OCI-LY7 (cell line): Measurements from ENCODE around the gene ACTN2. TPM values are rescaled to one million over a fixed set of nuclear protein-coding genes. Genes with fewer than 3 reads are reported as not detected.

ENCODE experiments used
- BruUV-seq: library from RNA; stranded (reverse); fragments of 400-500 nt; replicated peaks from 2 replicates; lab custom pipeline; 2021; lab: Mats Ljungman, UMichigan
- CTCF ChIA-PET: fragments of 300-600 bp; sonication (Branson Sonifier 250); formaldehyde crosslinking; loops from one replicate; lab custom pipeline; 2022; ENCODE audit warnings: antibody characterized with exemption; ENCODE audit not compliant: unreplicated experiment; lab: Charles Lee
- POLR2A ChIA-PET: fragments of 300-600 bp; sonication (Branson Sonifier 250); formaldehyde crosslinking; loops from one replicate; lab custom pipeline; 2022; ENCODE audit warnings: antibody characterized with exemption; lab: Charles Lee
- DNase-seq: peaks from one replicate; pipeline ENCODE4 v3.0.0-alpha.2; 2015; ENCODE audit warnings: low spot score
- H2AFZ ChIP-seq: fragments of 200-600 bp; sonication (generic), shearing (Covaris generic); 2 replicates; pipeline ENCODE4 v1.6.1; 2014; ENCODE audit warnings: mild to moderate bottlenecking, antibody characterized with exemption, low read length, moderate library complexity
- H3K27ac ChIP-seq: fragments of 200-600 bp; sonication (generic); 2 replicates; pipeline ENCODE4 v1.5.1; 2014; ENCODE audit warnings: mixed run types, low read depth, mild to moderate bottlenecking, moderate library complexity, low read length, inconsistent platforms; ENCODE audit not compliant: poor library complexity, severe bottlenecking
- H3K36me3 ChIP-seq: fragments of 200-600 bp; sonication (generic); 2 replicates; pipeline ENCODE4 v1.6.1; 2014; ENCODE audit warnings: mild to moderate bottlenecking, antibody characterized with exemption, low read length, moderate library complexity, mixed read lengths; ENCODE audit not compliant: insufficient read depth
- H3K4me1 ChIP-seq: fragments of 200-600 bp; sonication (generic); 2 replicates; pipeline ENCODE4 v1.5.1; 2014; ENCODE audit warnings: mild to moderate bottlenecking, low read length; ENCODE audit not compliant: insufficient read depth, poor library complexity, severe bottlenecking
- H3K4me2 ChIP-seq: fragments of 200-600 bp; sonication (generic); 2 replicates; pipeline ENCODE4 v1.6.1; 2014; ENCODE audit warnings: mild to moderate bottlenecking, low read length
- H3K4me3 ChIP-seq: fragments of 200-600 bp; sonication (generic); 2 replicates; pipeline ENCODE4 v1.5.1; 2014; ENCODE audit warnings: mild to moderate bottlenecking, low read depth, low read length; ENCODE audit not compliant: poor library complexity, severe bottlenecking
- H3K79me2 ChIP-seq: fragments of 200-600 bp; sonication (generic); 2 replicates; pipeline ENCODE4 v1.6.1; 2016; ENCODE audit warnings: low read depth, mild to moderate bottlenecking, low read length, moderate library complexity, mixed read lengths; ENCODE audit not compliant: insufficient read depth
- H3K9me2 ChIP-seq: fragments of 200-600 bp; sonication (generic); 2 replicates; pipeline ENCODE4 v1.6.1; 2016; ENCODE audit warnings: mild to moderate bottlenecking, low read length, mixed read lengths; ENCODE audit not compliant: insufficient read depth
- H3K9me3 ChIP-seq: fragments of 200-600 bp; sonication (generic); 2 replicates; pipeline ENCODE4 v1.6.1; 2014; ENCODE audit warnings: mild to moderate bottlenecking, mixed run types, low read length, mixed read lengths
- H4K20me1 ChIP-seq: fragments of 200-600 bp; sonication (generic); 2 replicates; pipeline ENCODE4 v1.6.1; 2014; ENCODE audit warnings: mild to moderate bottlenecking, antibody characterized with exemption, low read length, moderate library complexity, mixed read lengths; ENCODE audit not compliant: insufficient read depth
- EZH2phosphoT487 ChIP-seq: fragments of 200-600 bp; sonication (generic); IDR thresholded peaks from 2 replicates; pipeline ENCODE4 v1.6.1; 2018; ENCODE audit warnings: low read depth, borderline replicate concordance, mild to moderate bottlenecking, mixed run types, antibody characterized with exemption, low read length, moderate library complexity, mixed read lengths
- intact Hi-C: fragments of 100-400 bp; cut with micrococcal nuclease; formaldehyde crosslinking; loops from one replicate; pipeline ENCODE4 v1.10.0; 2022; ENCODE audit not compliant: unreplicated experiment
- total RNA-seq, 2 experiments: library from RNA; depleted of rRNA in 1 of 2; stranded (reverse); fragments of >200 nt in 1 of 2; shearing (Covaris generic) in 1 of 2; gene quantifications; 2 replicates each; pipeline ENCODE4 v1.2.3, GENCODE V29; 2014 to 2022
- TF ChIP-seq, protein P1 (sequence below): fragments of 200-600 bp; sonication (generic); conservative IDR thresholded peaks from 2 replicates; pipeline ENCODE4 v1.5.1; 2014; ENCODE audit warnings: mild to moderate bottlenecking, antibody characterized with exemption, low read length, moderate library complexity, mixed read lengths

The ACTN2 gene
- total RNA-seq, 2 experiments from 2014 or later, result not detected

DNA sequence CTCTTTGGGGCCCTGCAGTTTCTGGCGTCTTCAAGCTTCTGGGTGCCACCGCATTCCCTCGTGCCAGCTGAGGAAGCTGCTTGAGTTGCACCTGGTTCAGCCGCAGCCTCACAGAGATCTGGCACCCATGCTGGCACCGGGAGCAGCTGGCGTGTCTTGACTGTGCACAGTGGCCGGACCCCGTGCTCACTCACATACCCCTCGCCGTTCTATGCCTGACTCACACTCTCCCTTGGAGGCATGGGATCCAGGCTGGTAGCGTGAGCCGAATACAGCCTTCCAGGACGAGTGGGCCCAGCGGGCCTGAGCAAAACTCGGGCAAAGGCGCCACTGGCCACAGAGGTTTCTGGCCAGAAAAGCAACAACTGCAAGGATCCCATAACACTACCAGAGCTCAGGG is 100.2 kb downstream of the ACTN2 start:
- no peak overlapping the region for H2AFZ ChIP-seq
- H3K9me3 ChIP-seq, result no peaks in the 10 kb centered on the region
- no peaks in the 10 kb centered on the region for H3K9me2 ChIP-seq
- H3K27ac ChIP-seq, result no peak overlapping the region
- no peak overlapping the region for H3K4me3 ChIP-seq
- BruUV-seq, result no TSS peak
- no peaks in the 10 kb centered on the region for H4K20me1 ChIP-seq
- no peaks in the 10 kb centered on the region for H3K36me3 ChIP-seq
- no peaks in the 10 kb centered on the region for H3K79me2 ChIP-seq
- no peak overlapping the region for H3K4me2 ChIP-seq
- CTCF ChIA-PET, result no interaction called here
- intact Hi-C loops, result no loop called here
- POLR2A ChIA-PET, result interaction anchor here (0.6 to 0.9 kb wide), 3 partner anchors 8 to 1446 kb away, joined by 3 to 4 read pairs (median 3); partner anchors contain the start of gene MTR
- no peak for DNase-seq
- TF ChIP-seq EZH2phosphoT487, result no peak
- TF ChIP-seq, protein P1, sequence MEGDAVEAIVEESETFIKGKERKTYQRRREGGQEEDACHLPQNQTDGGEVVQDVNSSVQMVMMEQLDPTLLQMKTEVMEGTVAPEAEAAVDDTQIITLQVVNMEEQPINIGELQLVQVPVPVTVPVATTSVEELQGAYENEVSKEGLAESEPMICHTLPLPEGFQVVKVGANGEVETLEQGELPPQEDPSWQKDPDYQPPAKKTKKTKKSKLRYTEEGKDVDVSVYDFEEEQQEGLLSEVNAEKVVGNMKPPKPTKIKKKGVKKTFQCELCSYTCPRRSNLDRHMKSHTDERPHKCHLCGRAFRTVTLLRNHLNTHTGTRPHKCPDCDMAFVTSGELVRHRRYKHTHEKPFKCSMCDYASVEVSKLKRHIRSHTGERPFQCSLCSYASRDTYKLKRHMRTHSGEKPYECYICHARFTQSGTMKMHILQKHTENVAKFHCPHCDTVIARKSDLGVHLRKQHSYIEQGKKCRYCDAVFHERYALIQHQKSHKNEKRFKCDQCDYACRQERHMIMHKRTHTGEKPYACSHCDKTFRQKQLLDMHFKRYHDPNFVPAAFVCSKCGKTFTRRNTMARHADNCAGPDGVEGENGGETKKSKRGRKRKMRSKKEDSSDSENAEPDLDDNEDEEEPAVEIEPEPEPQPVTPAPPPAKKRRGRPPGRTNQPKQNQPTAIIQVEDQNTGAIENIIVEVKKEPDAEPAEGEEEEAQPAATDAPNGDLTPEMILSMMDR, result no peak
- H3K4me1 ChIP-seq, result no peaks in the 10 kb centered on the region

DNA sequence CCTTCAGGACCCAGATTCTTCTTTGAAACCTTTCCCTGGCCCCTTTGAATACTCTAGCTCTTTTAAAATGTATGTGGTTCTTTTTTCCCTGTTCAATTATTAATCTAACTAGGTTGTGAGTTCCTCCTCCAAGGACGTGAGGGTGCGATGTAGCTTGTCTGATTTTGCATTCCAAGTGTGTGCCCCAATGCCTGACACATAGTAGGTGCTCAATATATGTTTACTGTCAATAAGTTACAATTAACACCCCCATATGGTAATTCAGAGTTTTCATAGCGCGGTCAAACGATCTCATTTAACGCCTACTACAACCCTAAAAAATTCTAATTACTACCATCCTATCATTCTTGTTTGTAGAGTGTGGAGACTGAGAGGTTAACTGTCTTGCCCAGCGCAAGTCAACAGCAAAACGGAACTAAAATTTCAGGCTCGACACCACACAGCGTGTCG is 108.3 kb downstream of the ACTN2 start:
- Histone ChIP-seq H3K9me2 (no peaks in the 10 kb centered on the region), H4K20me1 (peaks cover 5% of the 10 kb centered on the region; the same call in 1 of the 2 replicates), H3K4me2 (peak overlapping the region; percentile 80), H3K4me1 (peaks cover 27% of the 10 kb centered on the region), H3K9me3 (no peaks in the 10 kb centered on the region; the same call in 1 of the 2 replicates), H3K79me2 (peaks cover 43% of the 10 kb centered on the region), H2AFZ (peak overlapping the region; percentile 100), H3K4me3 (peak overlapping the region; percentile 99), H3K27ac (no peak overlapping the region), H3K36me3 (peaks cover 6% of the 10 kb centered on the region)
- BruUV-seq, result no TSS peak
- no peak for DNase-seq
- no peak for TF ChIP-seq EZH2phosphoT487
- ChIA-PET POLR2A (interaction anchor here (0.6 to 3.5 kb wide), 14 partner anchors 8 to 695 kb away, joined by 3 to 20 read pairs (median 4); partner anchors contain the start of gene HEATR1), CTCF (interaction anchor here (0.9 kb wide), 1 partner anchor 37 kb away, joined by 3 read pairs; no protein-coding TSS in a partner anchor)
- intact Hi-C loops, result loop anchor here (1.0 to 5.0 kb wide), 3 partner anchors 190 to 928 kb away; partner anchors contain the start of genes ERO1B, HEATR1 and LYST

DNA sequence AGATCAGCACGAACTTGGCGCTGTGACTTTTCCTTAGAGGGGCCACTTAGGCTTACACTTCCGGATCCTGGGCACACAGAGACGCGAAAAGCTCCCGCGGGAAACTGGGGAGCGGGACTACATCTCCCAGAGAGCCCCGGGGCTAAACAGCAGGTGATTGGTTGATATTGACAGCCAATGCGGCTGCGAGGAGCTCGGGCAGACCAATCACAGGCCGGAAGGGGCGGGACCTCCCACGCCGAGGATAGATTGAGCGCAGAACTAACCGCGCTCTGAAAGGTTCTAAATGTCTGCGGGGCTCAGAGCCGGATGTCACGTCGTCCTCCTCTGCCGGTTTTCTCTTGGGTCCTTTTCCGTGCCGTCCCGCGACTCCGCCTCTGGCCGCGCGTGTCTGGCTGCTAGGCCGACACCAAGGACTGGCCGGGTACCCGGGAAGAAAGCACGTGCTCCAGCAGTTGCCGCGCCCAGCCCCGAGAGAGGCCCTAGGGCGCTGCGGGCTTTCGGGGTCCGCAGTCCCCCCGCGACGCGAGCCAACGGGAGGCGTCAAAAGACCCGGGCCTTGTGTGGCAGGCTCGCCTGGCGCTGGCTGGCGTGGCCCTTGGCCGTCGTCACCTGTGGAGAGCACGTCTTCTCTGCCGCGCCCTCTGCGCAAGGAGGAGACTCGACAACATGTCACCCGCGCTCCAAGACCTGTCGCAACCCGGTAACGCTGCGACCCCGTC is 108.9 kb downstream of the ACTN2 start, which contains the start of gene MTR:
MTR (plus strand) TSS at position 258 of the 722 bp plus-strand sequence; CDS start at position 670, 412 bp downstream.
- TF ChIP-seq, protein P1, result no peak
- no peak for TF ChIP-seq EZH2phosphoT487
- H3K4me2 ChIP-seq, result peak within 1 kb of the TSS; percentile 80
- POLR2A ChIA-PET, result interaction anchor here (0.6 to 3.5 kb wide), 13 partner anchors 9 to 695 kb away, joined by 3 to 20 read pairs (median 4); partner anchors contain the start of gene HEATR1
- CTCF ChIA-PET, result interaction anchor here (0.9 kb wide), 1 partner anchor 37 kb away, joined by 3 read pairs; no protein-coding TSS in a partner anchor
- H3K36me3 ChIP-seq, result peaks cover 12% of the 10 kb centered on the region
- peak within 1 kb of the TSS; percentile 77 for H3K27ac ChIP-seq
- BruUV-seq, result no TSS peak
- peaks cover 5% of the 10 kb centered on the region; the same call in 1 of the 2 replicates for H4K20me1 ChIP-seq
- intact Hi-C loops, result loop anchor here (1.0 to 5.0 kb wide), 3 partner anchors 191 to 928 kb away; partner anchors contain the start of genes ERO1B, HEATR1 and LYST
- H3K9me3 ChIP-seq, result no peaks in the 10 kb centered on the region; the same call in 1 of the 2 replicates
- H3K4me1 ChIP-seq, result peaks cover 27% of the 10 kb centered on the region
- no peaks in the 10 kb centered on the region for H3K9me2 ChIP-seq
- H3K79me2 ChIP-seq, result peaks cover 49% of the 10 kb centered on the region
- DNase-seq, result peak; percentile 98
- H3K4me3 ChIP-seq, result peak within 1 kb of the TSS; percentile 99
- H2AFZ ChIP-seq, result peak within 1 kb of the TSS; percentile 100
